CD4-positive, alpha-beta T cell treated with Interleukin-6 for 4 hours (primary cell): ENCODE measurements around the gene PDCD5.
"Not testable (repeated sequence)": the region's sequence is repeated elsewhere in the genome, so short reads cannot be mapped to it uniquely, and the experiment has no call there.

Experiments
- DNase-seq: peaks from one replicate; pipeline ENCODE4 v3.0.0-alpha.2; 2020; ENCODE audit warnings: mixed read lengths

Gene PDCD5, protein sequence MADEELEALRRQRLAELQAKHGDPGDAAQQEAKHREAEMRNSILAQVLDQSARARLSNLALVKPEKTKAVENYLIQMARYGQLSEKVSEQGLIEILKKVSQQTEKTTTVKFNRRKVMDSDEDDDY

DNA sequence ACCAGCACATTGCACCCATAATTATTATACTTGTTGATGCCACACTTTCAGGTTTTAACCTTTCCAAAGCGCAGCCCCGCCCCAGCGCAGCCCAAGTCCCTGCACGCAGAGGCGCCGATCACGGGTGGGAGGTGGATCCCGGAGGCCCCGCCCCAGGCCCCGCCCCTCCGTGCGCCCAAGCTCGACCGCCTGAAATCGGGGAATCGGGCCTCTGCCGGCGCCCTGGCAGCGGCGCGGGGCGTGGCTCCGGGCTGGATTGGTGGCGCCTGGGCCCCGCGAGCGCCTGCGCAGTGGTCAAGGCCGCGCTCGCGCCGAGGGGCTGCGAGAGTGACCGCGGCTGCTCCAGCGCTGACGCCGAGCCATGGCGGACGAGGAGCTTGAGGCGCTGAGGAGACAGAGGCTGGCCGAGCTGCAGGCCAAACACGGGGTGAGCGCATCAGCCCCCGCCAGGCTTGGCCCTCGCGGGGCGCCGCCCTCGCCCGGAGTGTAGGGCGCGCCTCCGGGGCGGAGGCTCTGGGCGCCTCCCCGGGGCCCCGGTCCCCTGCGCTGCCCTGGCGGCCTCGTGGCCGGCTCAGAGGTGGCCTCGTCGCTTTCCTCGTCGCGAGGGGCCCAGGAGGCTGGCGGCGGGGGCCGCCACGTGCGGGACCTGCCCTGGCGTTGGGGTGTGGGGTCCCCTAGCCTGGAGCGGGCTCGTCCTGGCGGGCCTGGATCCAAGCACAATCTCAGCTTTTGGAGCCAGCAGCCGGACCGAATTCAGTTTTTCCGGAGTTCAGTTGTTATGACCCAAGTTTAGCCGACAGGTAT, at the start of gene PDCD5:
Gene PDCD5, plus strand, starts transcription at position 290 of the 804 bp plus-strand sequence. Its CDS starts 72 bp downstream, at position 362.
- DNase-seq: peak; percentile 98

DNA sequence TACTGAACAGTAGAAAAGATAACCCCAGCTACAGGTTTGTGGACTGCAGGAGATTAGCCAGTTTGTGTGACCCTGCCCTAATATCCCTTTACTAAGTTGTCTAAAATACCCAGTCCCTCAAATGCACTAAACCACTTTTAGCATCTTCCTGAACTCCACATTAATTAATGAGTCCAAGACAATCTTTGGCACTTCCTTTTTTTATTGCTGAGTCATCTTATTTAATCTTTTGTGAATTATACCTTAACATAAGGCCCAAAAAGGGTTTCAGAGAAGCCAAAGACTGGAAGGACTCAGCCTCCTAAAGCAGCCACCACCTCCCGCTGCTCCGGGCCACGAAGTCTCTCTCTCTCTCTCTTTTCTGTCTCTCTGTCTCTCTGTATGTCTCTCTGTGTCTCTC, 48.8 kb upstream of the PDCD5 start:
- DNase-seq: no peak

DNA sequence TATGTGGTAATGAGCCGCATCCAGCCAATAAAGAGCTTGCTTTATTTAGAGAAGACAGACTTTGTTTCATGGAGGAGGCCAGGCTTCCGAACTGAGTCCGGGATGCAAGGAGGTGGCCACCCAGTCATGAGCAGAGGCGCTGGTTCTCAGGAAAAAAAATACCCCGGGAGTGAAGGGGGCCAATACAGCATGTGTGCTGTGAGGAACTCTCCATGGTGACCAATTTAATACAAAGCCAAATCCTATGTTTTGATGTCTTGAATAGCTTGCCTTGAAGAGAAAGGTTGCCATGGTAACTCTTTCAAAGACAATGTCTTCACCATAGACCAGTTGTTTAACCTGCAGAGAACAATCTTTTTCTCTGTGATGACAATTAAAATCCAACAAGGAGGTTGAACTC, 43.4 kb upstream of the PDCD5 start:
- no peak for DNase-seq

DNA sequence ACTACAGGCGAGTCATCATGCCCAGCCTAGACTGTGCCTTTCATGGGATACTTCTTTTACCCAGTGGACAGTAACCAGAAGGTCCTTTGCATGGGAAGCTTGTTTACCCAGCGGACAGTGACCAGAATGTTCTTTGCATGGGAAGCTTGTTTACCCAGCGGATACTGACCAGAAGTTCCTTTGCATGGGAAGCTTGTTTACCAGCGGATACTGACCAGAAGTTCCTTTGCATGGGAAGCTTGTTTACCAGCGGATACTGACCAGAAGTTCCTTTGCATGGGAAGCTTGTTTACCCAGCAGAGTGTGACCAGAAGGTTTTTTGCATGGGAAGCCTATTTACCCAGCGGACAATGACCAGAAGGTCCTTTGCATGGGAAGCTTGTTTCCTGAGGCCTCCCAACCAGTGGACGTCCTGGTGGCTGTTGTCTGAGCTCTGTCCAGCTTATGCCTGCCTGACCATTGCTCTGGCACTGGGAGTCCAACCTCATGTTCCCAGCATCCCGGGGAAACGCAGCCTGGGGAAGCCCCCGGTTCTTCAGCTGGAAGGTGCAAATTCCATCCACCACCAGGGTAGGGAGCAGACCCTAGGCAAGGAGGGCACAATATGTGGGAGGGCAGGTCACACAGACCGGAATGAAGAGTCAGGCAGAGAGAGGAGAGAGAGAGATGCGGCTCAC, 41.6 kb upstream of the PDCD5 start:
- DNase-seq: no peak

DNA sequence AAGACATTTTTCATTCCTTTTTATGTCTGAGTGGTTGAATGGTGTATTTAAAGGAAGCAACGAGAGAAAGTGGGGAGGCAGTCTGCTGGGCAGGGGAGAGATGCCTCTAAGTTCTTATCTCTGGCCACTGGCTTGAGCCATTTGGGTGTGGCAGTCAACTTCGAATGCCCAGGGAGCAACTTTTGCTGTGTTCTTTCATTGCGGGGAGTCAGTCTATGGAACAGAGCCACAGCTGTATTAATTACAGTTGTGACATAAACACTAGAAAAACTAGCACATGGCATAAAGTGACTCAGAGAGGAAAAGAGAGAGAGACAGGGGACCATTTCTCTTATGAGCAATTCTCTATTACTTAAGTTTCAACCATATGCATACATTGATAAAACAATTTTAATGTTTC, 40.4 kb upstream of the PDCD5 start:
- no peak for DNase-seq

DNA sequence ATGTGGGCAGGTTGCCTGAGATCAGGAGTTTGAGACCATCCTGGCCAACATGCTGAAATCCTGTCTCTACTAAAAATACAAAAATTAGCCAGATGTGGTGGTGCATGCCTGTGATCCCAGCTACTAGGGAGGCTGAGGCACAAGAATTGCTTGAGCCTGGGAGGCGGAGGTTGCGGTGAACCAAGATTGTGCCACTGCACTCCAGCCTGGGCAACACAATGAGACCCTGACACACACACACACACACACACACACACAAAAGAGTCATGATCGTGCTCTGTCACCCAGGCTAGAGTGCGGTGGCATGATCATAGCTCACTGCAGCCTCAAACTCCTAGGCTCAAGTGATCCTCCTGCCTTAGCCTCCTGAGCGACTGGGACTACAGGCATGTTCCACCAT, 39.6 kb upstream of the PDCD5 start:
- DNase-seq: not testable (repeated sequence)

DNA sequence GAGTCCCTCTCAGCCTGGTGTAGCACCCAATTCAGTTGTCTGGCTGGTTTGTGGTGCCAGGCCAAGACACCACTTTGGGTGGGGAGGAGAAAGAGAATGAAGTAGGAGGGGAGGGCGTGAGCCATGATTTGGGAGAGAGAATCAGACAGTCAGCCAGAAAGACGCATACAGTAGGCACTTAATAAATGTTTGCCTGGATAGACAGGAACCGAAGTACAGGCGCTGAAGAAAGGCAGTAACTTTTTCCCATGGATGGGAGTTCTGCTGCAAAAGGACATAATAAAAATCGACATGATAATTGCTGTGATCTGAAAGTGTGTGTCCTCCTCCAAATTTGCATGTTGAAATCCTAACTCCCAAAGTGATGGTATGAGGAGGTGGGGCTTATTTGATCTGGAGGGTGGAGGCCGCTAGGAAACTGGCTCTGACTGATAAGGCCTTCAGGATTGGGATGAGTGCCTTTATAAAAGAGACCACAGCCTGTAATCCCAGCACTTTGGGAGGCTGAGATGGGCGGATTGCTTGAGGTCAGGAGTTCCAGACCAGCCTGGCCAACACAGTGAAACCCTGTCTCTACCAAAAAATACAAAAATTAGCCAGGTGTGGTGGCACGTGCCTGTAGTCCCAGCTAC, 38.4 kb upstream of the PDCD5 start:
- DNase-seq: no peak

DNA sequence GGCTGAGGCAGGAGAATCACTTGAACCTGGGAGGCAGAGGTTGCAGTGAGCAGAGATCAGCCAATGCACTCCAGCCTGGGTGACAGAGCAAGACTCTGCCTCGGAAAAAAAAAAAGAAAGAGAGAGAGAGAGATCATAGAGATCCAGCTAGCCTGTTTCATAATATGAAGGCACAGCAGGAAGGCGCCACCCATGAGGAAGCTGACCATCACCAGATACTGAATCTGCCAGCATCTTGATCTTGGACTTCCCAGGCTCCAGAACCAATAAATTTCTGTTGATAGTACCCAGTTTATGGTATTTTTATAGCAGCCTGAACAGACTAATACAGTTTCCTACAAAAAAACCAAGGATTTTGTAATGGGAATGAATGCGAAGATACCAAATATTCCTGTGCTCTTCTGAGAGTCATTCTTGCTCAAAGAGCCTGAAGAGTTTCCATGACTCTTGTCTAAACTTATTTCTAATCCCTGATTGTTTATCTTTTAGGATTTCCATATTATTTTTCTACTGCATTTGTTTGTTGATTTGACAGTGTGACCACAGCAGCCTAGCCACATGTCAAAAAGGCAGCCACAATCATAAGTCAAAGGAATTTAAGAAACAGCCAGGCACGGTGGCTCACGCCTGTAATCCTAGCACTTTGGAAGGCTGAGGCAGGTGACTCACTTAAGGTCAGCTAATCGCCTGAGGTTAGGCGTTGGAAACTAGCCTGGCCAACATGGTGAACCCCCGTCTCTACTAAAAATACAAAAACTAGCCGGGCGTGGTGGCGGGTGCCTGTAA, 37.7 kb upstream of the PDCD5 start:
- no peak for DNase-seq

DNA sequence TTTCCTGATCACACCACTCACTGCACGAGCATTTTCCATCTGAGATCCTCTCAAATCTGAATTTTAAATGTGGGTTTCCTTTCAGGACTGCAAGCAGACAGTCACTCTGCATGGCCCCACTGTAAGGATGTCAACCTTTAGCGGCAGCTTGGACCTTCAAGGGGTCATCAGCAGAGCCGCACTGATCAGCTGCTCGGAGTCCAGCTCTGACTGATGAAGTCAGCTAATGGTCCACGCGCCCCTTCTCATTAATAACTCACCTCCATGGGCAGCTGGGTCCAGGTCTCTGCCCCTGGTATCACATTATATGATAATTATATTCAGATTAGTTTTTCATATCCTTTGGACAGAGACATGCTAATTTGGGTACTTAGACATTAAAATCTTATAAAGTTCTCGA, 36.1 kb upstream of the PDCD5 start:
- no peak for DNase-seq

DNA sequence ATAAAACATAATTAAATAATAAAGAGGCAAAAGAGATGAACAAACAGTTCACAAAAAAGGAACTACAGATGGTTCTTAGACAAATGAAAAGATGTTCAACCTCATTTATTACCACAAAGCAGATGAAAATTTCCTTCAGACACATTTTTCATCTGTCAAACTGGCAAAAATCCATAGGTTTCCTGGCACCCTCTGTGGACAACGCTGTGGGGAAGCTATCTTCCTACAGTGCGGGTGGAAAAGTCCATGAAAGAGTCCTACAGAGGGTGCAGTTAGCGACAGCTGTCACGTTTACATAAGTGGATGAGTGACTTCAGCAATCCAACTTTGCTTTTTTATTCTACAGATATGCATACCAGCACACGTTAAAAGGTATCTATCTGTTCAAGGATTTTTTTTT, 30.3 kb upstream of the PDCD5 start:
- no peak for DNase-seq

DNA sequence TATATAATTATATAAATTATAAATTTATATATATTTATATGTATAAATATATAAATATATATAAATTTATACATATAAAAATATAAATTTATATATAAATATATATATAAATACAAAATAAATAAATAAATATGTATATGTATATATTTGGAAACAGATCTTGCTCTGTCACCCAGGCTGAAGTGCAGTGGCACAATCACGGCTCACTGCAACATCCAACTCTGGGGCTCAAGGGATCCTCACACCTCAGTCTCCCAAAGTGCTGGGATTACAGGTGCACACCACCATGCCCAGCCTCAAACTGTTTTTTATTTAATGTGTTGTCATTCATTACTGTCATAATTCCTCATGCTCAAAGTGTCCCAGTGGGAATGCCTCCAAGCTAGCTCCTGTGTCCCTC, 25.2 kb upstream of the PDCD5 start:
- no peak for DNase-seq

DNA sequence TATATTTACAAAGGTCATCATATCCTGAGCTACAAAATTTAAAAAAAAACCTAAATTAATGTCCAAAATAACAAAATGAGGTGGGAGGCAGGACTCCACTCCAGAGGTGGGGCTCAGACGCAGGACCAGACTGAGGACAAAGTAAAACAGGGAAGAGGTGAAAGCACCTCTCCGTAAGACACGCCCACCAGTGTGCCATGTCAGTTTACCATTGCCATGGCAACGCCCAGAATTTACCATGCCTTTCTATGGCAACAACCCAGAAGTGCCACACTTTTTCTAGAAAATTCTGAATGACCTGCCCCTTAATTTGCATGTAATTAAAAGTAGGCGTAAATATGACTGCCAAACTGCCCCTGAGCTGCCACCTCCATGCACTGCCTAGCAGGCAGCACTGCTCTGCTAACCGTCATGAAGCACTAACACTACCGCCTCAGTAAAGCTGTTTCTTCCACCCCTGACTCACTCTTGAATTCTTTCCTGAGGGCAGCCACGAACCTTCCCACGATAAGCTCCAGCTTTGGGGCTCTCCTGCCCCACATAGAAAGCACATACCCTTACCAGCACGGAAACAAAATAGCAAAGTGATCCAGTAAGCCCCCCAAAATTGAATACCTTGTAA, 22.3 kb upstream of the PDCD5 start:
- no peak for DNase-seq

DNA sequence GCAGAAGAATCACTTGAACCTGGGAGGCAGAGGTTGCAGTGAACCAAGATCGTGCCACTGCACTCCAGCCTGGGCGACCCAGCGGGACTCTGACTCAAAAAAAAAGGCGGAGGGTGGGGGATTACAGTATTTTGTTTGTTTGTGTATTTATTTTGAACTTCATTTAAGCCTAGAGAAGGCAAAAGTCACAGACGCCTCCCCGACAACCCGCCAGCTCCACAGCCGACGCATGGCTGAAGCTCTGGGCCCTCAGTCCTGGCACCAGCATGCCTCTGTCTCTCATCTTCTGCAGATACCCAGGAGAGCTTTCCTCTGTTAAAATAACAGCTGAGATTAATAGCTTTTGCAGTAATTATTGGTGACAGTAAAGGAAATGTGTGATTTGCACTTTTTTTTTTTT, 17.2 kb upstream of the PDCD5 start:
- no peak for DNase-seq

DNA sequence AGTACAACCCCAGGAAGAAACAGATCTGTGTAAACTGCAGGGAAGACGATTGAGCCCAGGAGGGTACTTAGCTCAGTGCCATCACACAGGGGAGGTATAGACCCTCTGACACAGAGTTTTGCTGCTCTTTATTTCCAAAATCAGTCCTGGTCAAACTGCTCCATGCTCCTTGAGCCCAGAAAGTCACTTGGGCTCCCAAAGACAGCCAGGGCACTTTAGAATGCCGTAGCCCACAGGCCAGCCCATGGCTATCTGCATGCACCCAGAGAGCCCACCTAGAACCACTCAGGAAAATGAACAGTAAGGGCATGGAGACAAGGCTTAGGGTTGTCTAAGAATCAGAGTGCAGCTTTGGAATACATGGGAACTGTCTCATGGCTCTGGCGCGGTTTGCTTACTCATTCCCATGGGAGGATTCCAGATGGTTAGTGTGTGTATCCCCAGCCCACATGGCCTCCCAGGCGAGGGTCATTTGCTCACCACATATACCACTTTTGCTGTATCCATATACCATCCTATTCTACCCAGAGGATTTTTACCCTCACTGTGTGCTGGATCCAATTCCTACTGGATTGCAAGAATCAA, 14.7 kb upstream of the PDCD5 start:
- no peak for DNase-seq

DNA sequence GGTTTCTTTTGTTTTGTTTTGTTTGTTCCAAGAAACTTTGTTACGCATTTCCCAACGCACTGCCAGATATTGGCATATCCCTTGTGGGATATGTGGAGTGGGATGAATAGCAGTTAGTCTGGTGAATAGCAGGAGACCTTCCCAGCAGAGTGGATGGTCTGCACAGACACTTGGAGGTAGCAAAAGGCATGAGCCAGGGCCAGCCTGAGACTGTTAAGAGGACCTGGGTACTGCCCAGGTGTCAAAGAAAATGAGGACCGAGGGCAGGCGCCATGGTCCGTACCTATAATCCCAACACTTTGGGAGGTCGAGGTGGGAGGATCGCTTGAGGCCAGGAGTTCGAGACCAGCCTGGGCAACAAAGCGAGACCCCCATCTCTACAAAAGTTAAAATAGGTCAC, 13.5 kb upstream of the PDCD5 start:
- DNase-seq: no peak

DNA sequence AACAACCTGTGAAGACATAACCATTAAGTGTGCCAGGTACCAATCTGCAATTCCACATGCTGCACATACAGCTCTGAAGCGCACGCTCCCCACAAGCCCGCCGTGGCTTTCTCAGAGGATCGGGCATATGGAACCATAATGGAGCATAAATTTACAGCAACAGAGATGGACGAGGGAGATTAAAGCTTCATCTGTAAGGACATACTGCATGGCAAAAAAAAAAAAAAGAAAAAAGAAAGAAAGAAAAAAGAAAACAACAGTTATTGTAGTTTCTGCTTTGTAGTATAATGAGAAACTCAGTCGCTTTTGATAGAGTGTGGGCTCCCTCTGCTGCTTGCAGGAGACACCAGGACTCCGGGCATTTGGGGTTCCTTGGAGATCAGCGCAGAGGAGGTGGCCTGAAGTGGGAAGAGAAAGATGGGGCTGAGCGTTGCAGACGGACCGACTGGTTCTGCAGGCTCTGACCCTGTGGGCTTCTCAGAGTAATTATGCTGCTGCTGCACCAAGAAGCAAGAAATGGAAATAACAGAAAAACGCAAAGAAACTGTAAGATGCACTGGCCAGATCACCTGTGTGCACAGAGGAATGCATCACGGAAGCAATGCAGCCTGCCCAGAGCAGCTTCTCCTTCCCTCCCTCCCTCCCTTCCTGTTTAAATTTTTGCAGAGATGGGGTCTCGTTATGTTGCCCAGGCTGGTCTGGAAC, 10.8 kb upstream of the PDCD5 start:
- DNase-seq: peak; percentile 69

DNA sequence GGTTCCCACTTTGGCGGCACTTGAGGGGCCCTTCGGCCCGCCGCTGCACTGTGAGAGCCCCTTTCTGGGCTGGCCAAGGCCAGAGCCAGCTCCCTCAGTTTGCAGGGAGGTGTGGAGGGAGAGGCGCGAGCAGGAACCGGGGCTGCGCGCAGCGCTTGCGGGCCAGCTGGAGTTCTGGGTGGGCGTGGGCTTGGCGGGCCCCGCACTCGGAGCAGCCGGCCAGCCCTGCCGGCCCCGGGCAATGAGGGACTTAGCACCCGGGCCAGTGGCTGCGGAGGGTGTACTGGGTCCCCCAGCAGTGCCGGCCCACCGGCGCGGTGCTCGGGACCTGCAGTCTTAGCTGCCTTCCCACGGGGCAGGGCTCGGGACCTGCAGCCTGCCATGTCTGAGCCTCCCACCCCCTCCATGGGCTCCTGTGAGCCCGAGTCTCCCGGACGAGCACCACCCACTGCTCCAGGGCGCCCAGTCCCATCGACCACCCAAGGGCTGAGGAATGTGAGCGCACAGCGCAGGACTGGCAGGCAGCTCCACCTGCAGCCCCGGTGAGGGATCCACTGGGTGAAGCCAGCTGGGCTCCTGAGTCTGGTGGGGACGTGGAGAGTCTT, 9.4 kb upstream of the PDCD5 start:
- not testable (repeated sequence) for DNase-seq

DNA sequence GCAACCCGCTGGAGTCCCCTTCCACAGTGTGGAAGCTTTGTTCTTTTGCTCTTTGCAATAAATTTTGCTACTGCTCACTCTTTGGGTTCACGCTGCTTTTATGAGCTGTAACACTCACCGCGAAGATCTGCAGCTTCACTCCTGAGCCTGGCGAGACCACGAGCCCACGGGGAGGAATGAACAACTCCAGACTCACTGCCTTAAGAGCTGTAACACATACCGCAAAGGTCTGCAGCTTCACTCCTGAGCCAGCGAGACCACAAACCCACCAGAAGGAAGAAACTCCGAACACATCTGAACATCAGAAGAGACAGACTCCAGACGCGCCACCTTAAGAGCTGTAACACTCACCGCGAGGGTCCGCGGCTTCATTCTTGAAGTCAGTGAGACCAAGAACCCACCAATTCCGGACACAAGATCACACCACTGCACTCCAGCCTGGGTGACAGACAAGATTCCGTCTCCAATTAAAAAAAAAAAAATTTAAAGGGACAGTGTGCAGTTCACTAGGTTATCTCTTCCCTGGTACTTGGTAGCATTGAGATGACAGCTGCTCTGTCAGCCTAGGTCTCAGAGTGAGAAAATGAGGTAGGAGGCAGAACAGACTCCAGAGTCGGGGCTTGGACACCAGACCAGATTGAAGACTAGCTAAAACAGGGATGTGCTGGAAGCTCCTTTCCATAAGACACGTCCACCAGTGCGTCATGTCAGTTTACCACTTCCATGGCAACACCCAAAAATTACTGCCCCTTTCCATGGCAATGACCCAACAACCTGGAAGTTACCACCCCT, 8.1 kb upstream of the PDCD5 start:
- not testable (repeated sequence) for DNase-seq

DNA sequence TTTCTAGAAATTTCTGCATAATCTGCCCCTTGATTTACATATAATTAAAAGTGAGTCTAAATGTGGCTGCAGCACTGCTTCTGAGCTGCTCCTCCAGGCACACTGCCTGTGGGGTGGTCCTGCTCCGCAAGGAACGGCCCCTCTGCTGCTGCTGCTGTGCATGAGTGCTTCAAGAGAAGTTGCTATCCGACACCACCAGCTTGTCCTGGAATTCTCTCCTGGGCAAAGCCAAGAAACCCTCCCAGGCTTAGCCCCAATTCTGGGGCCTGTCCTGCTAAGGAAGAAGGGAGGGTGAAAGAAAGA, 7.5 kb upstream of the PDCD5 start:
- no peak for DNase-seq

DNA sequence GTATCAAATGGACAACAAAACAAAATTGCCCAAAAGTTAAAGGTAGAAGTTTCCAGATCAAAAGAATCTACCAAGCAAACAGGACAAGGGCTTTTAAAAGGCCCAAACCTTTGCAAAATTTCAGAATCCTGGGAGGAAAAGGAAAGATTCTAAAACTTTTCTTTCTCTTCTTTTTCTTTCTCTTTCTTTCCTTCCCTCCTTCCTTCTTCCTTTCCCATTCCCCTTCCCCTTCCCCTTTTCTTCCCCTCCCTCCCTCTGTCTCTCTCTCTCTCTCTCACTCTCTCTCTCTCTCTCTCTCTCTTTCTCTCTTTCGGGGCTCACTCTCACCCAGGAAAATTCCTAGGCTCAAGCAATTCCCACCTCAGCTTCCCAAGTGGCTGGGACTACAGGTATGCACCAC, 4.2 kb upstream of the PDCD5 start:
- no peak for DNase-seq
